HG02623 (cell line): Measurements from ENCODE around the gene INHBA.

ENCODE experiments used
- ATAC-seq: cut with Tn5 transposase; IDR thresholded peaks from one replicate; pipeline ENCODE4 v1.9.1; 2021; ENCODE audit warnings: moderate library complexity; ENCODE audit not compliant: unreplicated experiment

The INHBA gene

GRCh38 chr7:41711283-41712064, 8.6 kb upstream of the INHBA start:
- no peak for ATAC-seq

DNA sequence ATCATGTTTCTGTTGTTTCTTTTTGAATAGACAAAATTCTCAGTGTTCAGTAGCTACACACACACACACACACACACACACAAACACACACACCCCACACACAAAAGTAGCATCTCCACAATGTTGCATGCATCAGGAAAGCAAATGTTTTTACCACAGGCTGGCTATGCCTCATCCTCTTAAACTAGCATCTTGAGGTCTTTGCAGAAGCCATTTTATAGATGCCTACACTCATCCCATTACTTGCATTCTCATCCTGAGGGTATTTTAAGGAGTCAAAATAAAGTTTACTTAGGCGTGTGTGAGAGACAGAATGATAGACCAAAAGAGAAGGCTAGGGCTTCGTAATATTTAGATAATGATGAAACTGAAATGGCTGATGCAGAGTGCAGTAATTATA, 7.9 kb upstream of the INHBA start:
- ATAC-seq = no peak

GRCh38 chr7:41709621-41710020, 6.7 kb upstream of the INHBA start:
- ATAC-seq = no peak

- no peak for ATAC-seq
Observed at GRCh38 chr7:41708581-41709358, 5.9 kb upstream of the INHBA start.

- ATAC-seq = no peak
Observed at GRCh38 chr7:41706228-41706930, 3.5 kb upstream of the INHBA start.

GRCh38 chr7:41705109-41705901, 2.4 kb upstream of the INHBA start:
- ATAC-seq = peak; percentile 96

DNA sequence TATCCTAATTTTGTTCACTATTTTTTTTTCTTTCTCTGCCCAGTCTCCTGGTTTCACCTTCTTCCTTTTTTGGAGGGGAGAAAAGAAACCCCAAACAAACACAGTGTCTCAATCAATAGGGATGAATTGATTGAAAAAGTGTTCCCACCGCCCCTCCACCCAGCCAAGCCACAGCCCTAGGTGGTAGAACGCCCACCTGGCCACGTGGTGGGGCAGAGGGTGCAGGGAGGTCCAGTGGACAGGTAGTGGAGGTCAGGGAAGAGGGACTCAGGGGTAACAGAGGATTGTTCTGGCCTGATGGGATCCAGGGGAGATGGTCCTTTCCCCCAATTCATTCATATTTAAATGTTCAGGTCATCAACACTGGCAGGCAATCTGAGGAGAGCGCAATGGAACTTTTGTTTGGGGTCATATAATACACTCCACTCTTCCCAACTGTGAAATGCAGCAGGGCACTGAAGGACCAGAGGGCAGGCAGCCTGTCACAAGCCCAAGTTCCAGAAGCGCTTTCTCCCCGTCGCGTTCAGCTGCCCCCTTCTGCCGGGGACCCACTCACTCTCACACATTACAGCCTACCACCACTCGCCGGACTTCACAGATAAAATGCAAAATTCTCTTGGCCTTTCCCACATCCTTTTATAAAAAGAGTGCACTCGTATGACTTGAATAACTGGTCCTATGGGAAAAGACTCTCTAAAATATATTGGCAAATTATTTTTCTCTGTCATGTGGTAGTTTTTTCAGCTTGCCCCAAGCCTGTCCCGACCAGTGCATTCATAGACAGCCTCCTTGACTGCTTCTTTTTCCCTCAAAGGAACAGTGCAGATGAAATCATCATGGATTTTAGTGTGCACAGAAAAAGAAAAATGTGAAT, 1.6 kb downstream of the INHBA start:
- no peak for ATAC-seq

- no peak for ATAC-seq
Observed at GRCh38 chr7:41700044-41700471, 2.8 kb downstream of the INHBA start.

DNA sequence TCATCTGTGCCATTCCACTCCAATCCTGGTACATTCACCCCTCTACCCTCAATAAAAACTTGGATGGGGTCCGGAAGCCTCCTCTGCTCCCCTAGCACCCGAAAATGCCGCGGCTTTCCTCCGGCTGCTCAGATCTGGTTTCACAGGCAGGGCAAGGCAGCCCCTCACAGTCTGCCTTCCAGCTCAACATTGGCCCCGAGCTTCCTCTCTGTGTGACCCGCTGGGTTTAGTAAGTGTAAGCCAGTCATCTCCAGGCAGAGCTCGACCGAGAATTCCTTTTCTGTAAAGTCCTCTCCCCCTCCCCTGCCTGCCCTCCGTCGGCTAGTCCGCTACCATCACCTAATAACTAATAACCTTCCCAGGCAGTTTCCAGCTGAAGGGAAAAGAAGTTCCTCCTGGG, 3.4 kb downstream of the INHBA start:
- no peak for ATAC-seq

DNA sequence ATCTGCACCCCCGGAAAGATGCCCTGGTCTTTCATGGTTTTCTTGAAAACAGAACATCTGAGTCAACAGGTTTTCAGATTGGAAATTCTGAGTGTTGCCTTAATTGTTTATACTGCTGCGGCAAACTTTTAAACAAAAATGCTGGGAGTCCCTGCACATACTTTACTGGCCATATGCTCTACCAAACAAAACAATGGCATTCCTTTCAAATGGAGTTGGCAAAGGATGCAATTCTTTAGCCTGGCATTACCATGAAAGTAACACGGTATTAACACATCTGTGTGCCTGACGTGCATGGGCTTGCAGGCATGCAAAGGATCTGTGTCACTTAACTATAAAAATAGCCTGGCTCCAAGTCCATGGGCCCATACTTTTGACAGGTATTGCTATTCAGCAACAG, 4.2 kb downstream of the INHBA start:
- ATAC-seq = no peak

GRCh38 chr7:41698114-41698513, 4.8 kb downstream of the INHBA start:
- no peak for ATAC-seq

- peak; percentile 59 for ATAC-seq
Observed at GRCh38 chr7:41696323-41696916, 6.5 kb downstream of the INHBA start.

GRCh38 chr7:41695661-41696322, 7.1 kb downstream of the INHBA start:
- ATAC-seq = no peak

GRCh38 chr7:41694495-41694894, 8.4 kb downstream of the INHBA start:
- ATAC-seq = no peak

GRCh38 chr7:41693150-41693997, 9.5 kb downstream of the INHBA start:
- ATAC-seq = no peak

DNA sequence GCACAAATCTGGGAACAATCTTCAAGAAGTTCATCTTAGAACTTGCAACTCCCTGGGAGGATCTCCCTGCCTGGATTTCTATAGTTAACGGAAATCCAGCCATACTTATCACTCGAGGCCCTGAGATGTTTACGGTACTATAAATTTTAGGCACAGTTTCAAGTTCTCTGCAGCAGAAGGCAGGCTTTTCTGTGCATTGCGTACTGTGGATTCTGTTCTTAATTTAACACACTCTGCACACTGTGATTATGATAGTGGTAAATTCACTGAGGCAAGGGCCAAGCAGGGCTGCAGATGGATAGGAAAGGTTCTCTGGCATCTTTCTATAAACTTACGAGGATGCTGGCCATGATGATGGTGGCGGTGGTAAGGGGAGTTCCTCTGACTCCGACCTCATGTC, 10.6 kb downstream of the INHBA start:
- no peak for ATAC-seq

DNA sequence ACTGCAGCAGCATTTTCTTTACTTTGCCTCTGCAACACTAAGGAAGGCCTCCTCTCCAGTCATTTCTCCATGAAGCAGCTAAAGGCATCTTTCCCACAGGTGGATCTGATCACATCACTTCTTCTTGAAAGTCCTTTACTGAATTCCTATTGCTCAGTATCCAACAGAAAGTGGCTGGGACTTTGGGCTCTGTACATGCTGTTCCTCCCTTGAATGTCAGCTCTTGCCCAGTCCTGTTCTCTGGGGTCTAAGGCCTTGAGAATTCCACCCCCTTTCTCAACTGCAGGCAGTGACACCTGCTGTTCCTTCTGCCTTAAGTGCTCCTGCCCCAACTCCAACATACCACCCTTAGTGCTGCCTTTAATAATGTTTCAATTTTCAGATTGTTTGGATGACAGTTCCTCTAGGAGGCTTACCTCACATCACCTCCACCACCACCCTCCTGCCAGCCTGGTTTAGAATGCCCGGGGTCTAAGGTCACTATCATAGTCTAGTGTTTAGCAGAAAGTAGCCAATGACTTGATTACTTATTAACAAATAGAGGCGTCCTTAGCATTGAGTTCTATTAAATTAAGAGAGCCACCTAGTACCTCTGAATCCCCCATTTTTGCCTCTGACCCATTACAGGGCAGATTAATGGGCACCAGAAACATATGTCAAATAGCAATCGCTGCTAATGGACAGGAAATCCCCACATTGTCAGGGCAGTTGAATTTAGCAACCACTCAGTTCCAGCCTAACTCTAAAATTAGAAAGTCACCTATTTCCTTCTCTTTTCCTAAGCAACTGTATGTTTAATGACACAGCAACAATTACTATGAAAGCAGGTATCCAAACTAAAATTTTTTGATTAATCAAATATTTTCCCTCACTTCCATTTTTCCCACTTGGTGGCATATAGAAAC, 11.4 kb downstream of the INHBA start:
- no peak for ATAC-seq
